Measurements from ENCODE around the gene CD74.
"Not testable (repeated sequence)": the region's sequence is repeated elsewhere in the genome, so short reads cannot be mapped to it uniquely, and the experiment has no call there.

Gene CD74

GRCh38 chr5:150441813-150442698 lies 29.3 kb upstream of the CD74 start:
- no peak for DNase-seq

- no peak for DNase-seq
Measured at GRCh38 chr5:150440948-150441812, 28.5 kb upstream of the CD74 start.

GRCh38 chr5:150438873-150439546 lies 26.3 kb upstream of the CD74 start:
- no peak for DNase-seq

GRCh38 chr5:150436141-150436680 lies 23.5 kb upstream of the CD74 start:
- peak; percentile 24 for DNase-seq

- DNase-seq, result no peak
Measured at GRCh38 chr5:150434464-150434863, 21.8 kb upstream of the CD74 start.

GRCh38 chr5:150431574-150431973 lies 18.9 kb upstream of the CD74 start:
- DNase-seq, result no peak

- DNase-seq, result no peak
Measured at GRCh38 chr5:150431048-150431447, 18.3 kb upstream of the CD74 start.

- no peak for DNase-seq
Measured at GRCh38 chr5:150429410-150429873, 16.7 kb upstream of the CD74 start.

GRCh38 chr5:150428978-150429377 lies 16.3 kb upstream of the CD74 start:
- no peak for DNase-seq

GRCh38 chr5:150428106-150428876 lies 15.6 kb upstream of the CD74 start:
- DNase-seq, result no peak

- not testable (repeated sequence) for DNase-seq
Measured at GRCh38 chr5:150426165-150426564, 13.5 kb upstream of the CD74 start.

GRCh38 chr5:150422758-150423157 lies 10.0 kb upstream of the CD74 start:
- no peak for DNase-seq

- DNase-seq, result no peak
Measured at GRCh38 chr5:150422075-150422474, 9.4 kb upstream of the CD74 start.

- DNase-seq, result no peak
Measured at GRCh38 chr5:150419630-150420270, 7.0 kb upstream of the CD74 start.

- DNase-seq, result not testable (repeated sequence)
Measured at GRCh38 chr5:150413902-150414790, 1.4 kb upstream of the CD74 start.

GRCh38 chr5:150413176-150413901 lies 629 bp upstream of the CD74 start:
- no peak for DNase-seq

GRCh38 chr5:150411245-150411979 lies 1.3 kb downstream of the CD74 start:
- no peak for DNase-seq

GRCh38 chr5:150410524-150411244 lies 2.0 kb downstream of the CD74 start:
- peak; percentile 62 for DNase-seq

All from NCI-H1436 treated with DMSO at 0.1 percent for 48 hours (cell line).